ENCODE results near the gene KCNIP2. TPM values are rescaled to one million over a fixed set of nuclear protein-coding genes. Genes with fewer than 3 reads are reported as not detected.
A peak's percentile ranks its signal among the peaks of the same experiment; 100 is the strongest.

The KCNIP2 gene
- total RNA-seq, 4 donors from 2014 or later = 3.5 to 11.6 (median 5.5) TPM

DNA sequence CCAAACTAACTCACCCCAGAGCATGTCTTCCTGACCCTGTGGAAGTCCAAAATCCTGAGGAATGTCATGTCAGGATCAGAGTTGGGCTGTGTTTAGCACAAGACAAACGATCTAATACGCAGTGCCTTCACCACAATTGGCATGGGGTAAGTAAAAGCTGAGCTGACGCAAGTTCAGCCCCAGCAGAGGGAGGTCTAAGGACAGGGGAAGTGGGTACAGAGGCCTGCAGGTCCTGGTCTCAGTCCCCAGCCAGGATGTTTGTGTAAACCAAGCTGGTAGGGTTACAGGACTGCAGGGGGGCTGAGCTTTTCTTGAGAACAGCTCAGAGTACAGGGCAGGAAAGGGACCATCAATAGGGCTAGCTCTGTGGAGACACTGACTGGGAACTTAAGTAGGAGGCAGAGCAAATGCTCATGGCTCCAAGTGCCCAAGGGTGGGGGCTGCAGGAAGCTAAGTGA lies 5.3 kb upstream of the KCNIP2 start:
- Histone ChIP-seq H3K27me3 (no peaks in the 10 kb centered on the region), H3K4me1 (peaks cover 0 to 3% (median 1%) of the 10 kb centered on the region in 4 donors), H3K36me3 (peaks cover 0 to 45% (median 0%) of the 10 kb centered on the region in 3 donors), H3K4me3 (no peak overlapping the region), H3K9me3 (no peaks in the 10 kb centered on the region), H3K27ac (no peak overlapping the region)
- TF ChIP-seq, protein P1, sequence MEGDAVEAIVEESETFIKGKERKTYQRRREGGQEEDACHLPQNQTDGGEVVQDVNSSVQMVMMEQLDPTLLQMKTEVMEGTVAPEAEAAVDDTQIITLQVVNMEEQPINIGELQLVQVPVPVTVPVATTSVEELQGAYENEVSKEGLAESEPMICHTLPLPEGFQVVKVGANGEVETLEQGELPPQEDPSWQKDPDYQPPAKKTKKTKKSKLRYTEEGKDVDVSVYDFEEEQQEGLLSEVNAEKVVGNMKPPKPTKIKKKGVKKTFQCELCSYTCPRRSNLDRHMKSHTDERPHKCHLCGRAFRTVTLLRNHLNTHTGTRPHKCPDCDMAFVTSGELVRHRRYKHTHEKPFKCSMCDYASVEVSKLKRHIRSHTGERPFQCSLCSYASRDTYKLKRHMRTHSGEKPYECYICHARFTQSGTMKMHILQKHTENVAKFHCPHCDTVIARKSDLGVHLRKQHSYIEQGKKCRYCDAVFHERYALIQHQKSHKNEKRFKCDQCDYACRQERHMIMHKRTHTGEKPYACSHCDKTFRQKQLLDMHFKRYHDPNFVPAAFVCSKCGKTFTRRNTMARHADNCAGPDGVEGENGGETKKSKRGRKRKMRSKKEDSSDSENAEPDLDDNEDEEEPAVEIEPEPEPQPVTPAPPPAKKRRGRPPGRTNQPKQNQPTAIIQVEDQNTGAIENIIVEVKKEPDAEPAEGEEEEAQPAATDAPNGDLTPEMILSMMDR (IDR thresholded peaks at IDR 0.05) = no peak
- no peak for TF ChIP-seq POLR2A (IDR thresholded peaks at IDR 0.05)
- peak in 1 of 3 donors; percentile 28 for DNase-seq

DNA sequence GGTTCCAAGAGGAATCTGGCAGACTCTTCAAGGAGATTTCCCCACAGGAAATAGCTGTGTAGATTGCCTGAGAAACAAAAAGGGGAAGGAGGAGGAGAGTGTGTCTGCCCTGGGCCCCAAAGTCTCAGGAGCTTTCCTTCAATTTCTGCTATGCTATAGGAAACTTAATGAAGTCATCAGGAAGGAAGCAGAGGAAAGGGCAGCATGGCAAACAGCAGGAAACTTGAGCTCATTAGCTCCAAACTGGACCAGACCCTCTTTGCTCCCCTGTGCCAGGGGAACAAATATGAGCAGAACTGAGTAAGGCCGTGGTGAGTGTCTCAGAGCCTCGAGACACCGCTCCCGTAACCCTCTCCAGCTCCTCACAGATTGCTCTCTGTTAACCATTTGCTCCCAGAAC lies 4.8 kb upstream of the KCNIP2 start:
- Histone ChIP-seq H3K9me3 (no peaks in the 10 kb centered on the region), H3K4me3 (no peak overlapping the region), H3K27ac (no peak overlapping the region), H3K27me3 (no peaks in the 10 kb centered on the region), H3K4me1 (peaks cover 0 to 5% (median 2%) of the 10 kb centered on the region in 4 donors), H3K36me3 (peaks cover 0 to 45% (median 0%) of the 10 kb centered on the region in 3 donors)
- peak in 1 of 3 donors; percentile 26 for DNase-seq
- TF ChIP-seq, protein P1 (IDR thresholded peaks at IDR 0.05) = no peak

DNA sequence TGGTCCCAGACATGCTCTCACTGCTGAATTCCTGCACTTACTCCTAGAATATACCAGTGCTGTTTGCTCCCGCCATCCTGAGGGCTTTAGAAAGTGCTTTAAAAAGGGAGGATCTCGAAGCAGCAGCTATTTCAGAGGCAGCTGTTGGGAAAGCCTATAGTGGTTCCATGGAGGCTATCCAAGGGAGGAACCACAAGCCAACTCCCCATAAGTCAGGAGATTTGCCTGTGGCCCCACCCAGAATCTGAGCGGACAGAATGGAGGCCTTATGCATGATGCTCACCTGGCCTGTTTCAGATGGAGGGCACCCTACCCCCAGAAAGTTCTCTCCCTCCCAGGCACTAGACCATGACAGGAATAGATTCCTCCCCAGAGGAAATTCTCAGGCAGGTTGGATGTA lies 2.3 kb upstream of the KCNIP2 start:
- peaks cover under 1 to 14% (median 3%) of the 10 kb centered on the region in 4 donors for H3K4me1 ChIP-seq
- no peak overlapping the region for H3K4me3 ChIP-seq
- no peak overlapping the region for H3K27ac ChIP-seq
- H3K27me3 ChIP-seq = no peaks in the 10 kb centered on the region
- H3K9me3 ChIP-seq = no peaks in the 10 kb centered on the region
- H3K36me3 ChIP-seq = peaks cover 0 to 45% (median 0%) of the 10 kb centered on the region in 3 donors
- TF ChIP-seq, protein P1 (IDR thresholded peaks at IDR 0.05) = no peak
- TF ChIP-seq POLR2A (IDR thresholded peaks at IDR 0.05) = no peak
- peak in 1 of 3 donors; percentile 18 for DNase-seq

DNA sequence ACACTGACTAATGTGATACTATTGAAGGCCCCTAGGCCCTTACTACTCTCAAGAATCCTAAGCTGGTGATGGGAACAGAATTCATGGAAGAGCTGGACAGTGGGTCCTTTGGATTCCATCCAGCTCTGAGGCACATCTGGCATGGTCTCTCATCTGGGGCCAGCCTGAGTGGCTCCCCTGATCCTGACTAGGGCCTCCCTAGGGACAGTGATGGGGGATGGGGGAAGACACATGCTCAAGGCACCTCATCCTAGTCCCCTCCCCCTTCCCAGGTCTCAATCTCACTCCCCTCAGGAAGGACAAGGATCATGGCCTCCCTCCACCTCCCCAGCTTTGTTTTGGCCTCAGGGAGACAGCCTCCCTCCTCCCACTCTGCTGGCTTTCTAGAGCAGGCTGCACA lies 1.8 kb downstream of the KCNIP2 start:
- no peak overlapping the region for H3K27ac ChIP-seq
- H3K36me3 ChIP-seq = peaks cover 0 to 15% (median 0%) of the 10 kb centered on the region in 3 donors
- no peak overlapping the region for H3K4me3 ChIP-seq
- DNase-seq = no peak
- no peaks in the 10 kb centered on the region for H3K9me3 ChIP-seq
- peaks cover 3 to 30% (median 9%) of the 10 kb centered on the region in 4 donors for H3K4me1 ChIP-seq
- TF ChIP-seq, protein P1 (IDR thresholded peaks at IDR 0.05) = no peak
- no peak for TF ChIP-seq POLR2A (IDR thresholded peaks at IDR 0.05)
- no peaks in the 10 kb centered on the region for H3K27me3 ChIP-seq

DNA sequence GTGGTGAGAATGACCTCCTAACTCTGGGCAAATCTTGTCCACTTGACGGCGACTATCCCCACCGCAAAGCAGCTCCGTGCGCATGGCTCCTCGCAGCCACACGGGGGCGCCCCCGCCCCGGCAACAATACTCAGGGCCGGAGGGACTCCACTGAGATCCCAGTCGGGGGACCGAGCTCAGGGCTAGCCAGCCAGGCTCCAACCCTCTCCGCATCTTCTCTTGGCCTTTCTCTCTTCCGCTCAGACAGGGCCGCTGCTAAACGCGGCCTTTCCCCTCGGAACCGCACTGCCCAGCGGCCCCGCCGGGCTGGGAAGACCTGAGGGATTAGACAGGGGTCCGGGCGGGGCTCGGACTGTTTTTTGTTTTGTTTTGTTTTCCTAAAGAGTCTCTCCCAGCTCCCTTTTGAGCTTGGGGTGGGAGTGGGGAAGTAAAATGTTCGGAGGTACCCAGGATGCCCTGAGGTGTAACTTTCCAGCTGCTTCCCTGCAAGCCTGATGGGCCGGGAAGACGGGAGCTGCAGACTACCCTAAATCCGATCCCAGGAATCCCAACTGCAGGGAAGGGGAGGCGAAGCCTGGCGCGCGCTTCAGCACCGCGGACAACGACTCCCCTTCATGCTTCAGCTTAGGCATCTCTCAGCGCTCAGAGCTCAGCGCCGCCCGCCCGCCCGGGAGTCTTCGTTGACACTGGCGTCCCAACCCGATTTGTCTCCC lies 2.7 kb downstream of the KCNIP2 start:
- Histone ChIP-seq H3K9me3 (no peaks in the 10 kb centered on the region), H3K4me3 (peak overlapping the region; percentile 28 to 49 (median 46)), H3K27ac (peak overlapping the region in 1 of 4 donors; percentile 19), H3K4me1 (peaks cover 3 to 30% (median 9%) of the 10 kb centered on the region in 4 donors), H3K27me3 (no peaks in the 10 kb centered on the region), H3K36me3 (peaks cover 0 to 6% (median 0%) of the 10 kb centered on the region in 3 donors)
- peak; percentile 75 to 91 (median 83) for DNase-seq
- TF ChIP-seq, protein P1 (IDR thresholded peaks at IDR 0.05) = peak; percentile 80 to 93 (median 84)
- TF ChIP-seq POLR2A (IDR thresholded peaks at IDR 0.05) = no peak

Data from Peyer's patch (tissue), 4 donors.